Testis (tissue), 2 donors: ENCODE measurements around the gene KCTD10.

Experiments
- POLR2A ChIP-seq: fragments of 450-650 bp; IDR thresholded peaks from one replicate; pipeline ENCODE4 v1.6.1; 2017; ENCODE audit warnings: antibody characterized with exemption, mild to moderate bottlenecking, moderate library complexity
- TF ChIP-seq, protein P1 (sequence below), 3 experiments: fragments of 450-650 bp in 2 of 3; fragments of 200-600 bp in 1 of 3; sonication (generic) in 1 of 3; IDR thresholded peaks; one replicate each; pipeline ENCODE4 v1.5.1; 2016 to 2019; ENCODE audit warnings: antibody characterized with exemption in 3 of 3, mild to moderate bottlenecking in 2 of 3, moderate library complexity in 1 of 3

DNA sequence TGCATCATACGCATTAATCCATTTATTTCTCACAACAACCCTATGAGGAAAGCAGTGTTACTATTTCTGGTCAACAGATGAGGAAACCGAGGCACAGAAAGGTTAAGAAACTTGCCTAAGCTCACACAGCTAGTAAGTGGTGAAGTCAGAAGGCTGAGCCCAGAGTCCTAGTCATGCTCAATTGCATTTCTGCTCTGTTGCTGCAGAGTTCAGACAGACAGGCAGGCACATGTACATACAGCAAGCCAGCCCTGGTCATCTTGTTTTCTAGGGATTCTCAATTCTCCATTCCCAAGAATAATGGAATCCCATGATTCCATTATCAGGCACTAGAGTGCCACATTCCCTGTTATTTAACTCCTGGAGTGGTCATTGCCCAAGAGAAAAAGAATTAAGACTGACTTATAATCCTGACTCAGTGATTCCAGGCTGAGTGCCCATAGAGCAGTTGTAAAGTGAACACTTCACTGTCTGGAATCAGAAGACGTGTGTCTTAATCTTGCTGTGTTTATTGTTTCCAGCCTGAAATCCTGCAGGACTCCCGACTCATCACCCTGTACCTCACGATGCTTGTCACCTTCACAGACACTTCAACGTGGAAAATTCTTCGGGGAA, 11.1 kb upstream of the KCTD10 start:
- no peak for TF ChIP-seq POLR2A
- TF ChIP-seq, protein P1, sequence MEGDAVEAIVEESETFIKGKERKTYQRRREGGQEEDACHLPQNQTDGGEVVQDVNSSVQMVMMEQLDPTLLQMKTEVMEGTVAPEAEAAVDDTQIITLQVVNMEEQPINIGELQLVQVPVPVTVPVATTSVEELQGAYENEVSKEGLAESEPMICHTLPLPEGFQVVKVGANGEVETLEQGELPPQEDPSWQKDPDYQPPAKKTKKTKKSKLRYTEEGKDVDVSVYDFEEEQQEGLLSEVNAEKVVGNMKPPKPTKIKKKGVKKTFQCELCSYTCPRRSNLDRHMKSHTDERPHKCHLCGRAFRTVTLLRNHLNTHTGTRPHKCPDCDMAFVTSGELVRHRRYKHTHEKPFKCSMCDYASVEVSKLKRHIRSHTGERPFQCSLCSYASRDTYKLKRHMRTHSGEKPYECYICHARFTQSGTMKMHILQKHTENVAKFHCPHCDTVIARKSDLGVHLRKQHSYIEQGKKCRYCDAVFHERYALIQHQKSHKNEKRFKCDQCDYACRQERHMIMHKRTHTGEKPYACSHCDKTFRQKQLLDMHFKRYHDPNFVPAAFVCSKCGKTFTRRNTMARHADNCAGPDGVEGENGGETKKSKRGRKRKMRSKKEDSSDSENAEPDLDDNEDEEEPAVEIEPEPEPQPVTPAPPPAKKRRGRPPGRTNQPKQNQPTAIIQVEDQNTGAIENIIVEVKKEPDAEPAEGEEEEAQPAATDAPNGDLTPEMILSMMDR (IDR thresholded peaks at IDR 0.05), result no peak
